Neural progenitor cell (in vitro differentiated cells): ENCODE data around the gene PIP4K2B. TPM values are rescaled to one million over a fixed set of nuclear protein-coding genes. Genes with fewer than 3 reads are reported as not detected.

Experiments
- DNase-seq: peaks from one replicate; pipeline ENCODE4 v3.0.0-alpha.2; 2016; ENCODE audit warnings: low spot score
- H2AFZ ChIP-seq: fragments of 200-600 bp; sonication (generic); replicated peaks from 2 replicates; pipeline ENCODE4 v1.6.1; 2016; ENCODE audit warnings: antibody characterized with exemption
- H3F3A ChIP-seq: fragments of 200-600 bp; sonication (generic); 2 replicates; pipeline ENCODE4 v1.6.1; 2016; ENCODE audit warnings: antibody characterized with exemption, low read depth
- H3K27ac ChIP-seq: fragments of 200-600 bp; sonication (generic); 2 replicates; pipeline ENCODE4 v1.5.1; 2016; ENCODE audit warnings: mild to moderate bottlenecking
- H3K27me3 ChIP-seq: fragments of 200-600 bp; sonication (generic); 2 replicates; pipeline ENCODE4 v1.6.1; 2016; ENCODE audit warnings: mild to moderate bottlenecking, moderate library complexity
- H3K36me3 ChIP-seq: fragments of 200-600 bp; sonication (generic); 2 replicates; pipeline ENCODE4 v1.5.1; 2016
- H3K4me1 ChIP-seq: fragments of 200-600 bp; sonication (generic); 2 replicates; pipeline ENCODE4 v1.6.1; 2016; ENCODE audit warnings: mixed run types
- H3K4me2 ChIP-seq: fragments of 200-600 bp; sonication (generic); 2 replicates; pipeline ENCODE4 v1.6.1; 2016
- H3K4me3 ChIP-seq: fragments of 200-600 bp; sonication (generic); 2 replicates; pipeline ENCODE4 v1.5.1; 2016
- H3K79me2 ChIP-seq: fragments of 200-600 bp; sonication (generic); 2 replicates; pipeline ENCODE4 v1.6.1; 2016; ENCODE audit warnings: low read depth
- H3K9ac ChIP-seq: fragments of 200-600 bp; sonication (generic); 2 replicates; pipeline ENCODE4 v1.6.1; 2016
- H3K9me3 ChIP-seq: fragments of 200-600 bp; sonication (generic); 2 replicates; pipeline ENCODE4 v1.5.1; 2016; ENCODE audit warnings: low read depth
- H4K20me1 ChIP-seq: fragments of 200-600 bp; sonication (generic); 2 replicates; pipeline ENCODE4 v1.6.1; 2016; ENCODE audit warnings: low read depth
- H3K27ac Mint-ChIP-seq: 3 replicates; pipeline ENCODE4 v1.8.0; 2021; ENCODE audit warnings: mixed read lengths
- H3K27me3 Mint-ChIP-seq: 2 replicates; pipeline ENCODE4 v1.8.0; 2022; ENCODE audit warnings: low read depth, mild to moderate bottlenecking, inconsistent platforms, moderate library complexity, mixed read lengths; ENCODE audit not compliant: insufficient read depth
- H3K36me3 Mint-ChIP-seq: 3 replicates; pipeline ENCODE4 v1.8.0; 2021; ENCODE audit warnings: mixed read lengths
- H3K4me1 Mint-ChIP-seq: 3 replicates; pipeline ENCODE4 v1.8.0; 2021; ENCODE audit warnings: mixed read lengths
- H3K4me3 Mint-ChIP-seq: 3 replicates; pipeline ENCODE4 v1.8.0; 2021; ENCODE audit warnings: mild to moderate bottlenecking, moderate library complexity, mixed read lengths
- H3K9me3 Mint-ChIP-seq: 3 replicates; pipeline ENCODE4 v1.8.0; 2020; ENCODE audit warnings: mixed read lengths
- EZH2 ChIP-seq: fragments of 200-600 bp; sonication (generic); IDR thresholded peaks from 2 replicates; pipeline ENCODE4 v1.6.1; 2017; ENCODE audit warnings: antibody characterized with exemption, mild to moderate bottlenecking, moderate library complexity
- EZH2phosphoT487 ChIP-seq: fragments of 200-600 bp; sonication (generic); IDR thresholded peaks from 2 replicates; pipeline ENCODE4 v1.6.1; 2017; ENCODE audit warnings: antibody characterized with exemption
- total RNA-seq: library from RNA; depleted of rRNA; stranded (reverse); fragments of >200 nt; gene quantifications from 2 replicates; pipeline ENCODE4 v1.2.3, GENCODE V29; 2015; ENCODE audit warnings: low replicate concordance
- TF ChIP-seq, protein P1 (sequence below): fragments of 200-600 bp; sonication (generic); IDR thresholded peaks from 2 replicates; pipeline ENCODE4 v1.5.1; 2017; ENCODE audit warnings: antibody characterized with exemption, mild to moderate bottlenecking

Gene PIP4K2B
- total RNA-seq, 1 donor from 2014 or later = 45.6 TPM

DNA sequence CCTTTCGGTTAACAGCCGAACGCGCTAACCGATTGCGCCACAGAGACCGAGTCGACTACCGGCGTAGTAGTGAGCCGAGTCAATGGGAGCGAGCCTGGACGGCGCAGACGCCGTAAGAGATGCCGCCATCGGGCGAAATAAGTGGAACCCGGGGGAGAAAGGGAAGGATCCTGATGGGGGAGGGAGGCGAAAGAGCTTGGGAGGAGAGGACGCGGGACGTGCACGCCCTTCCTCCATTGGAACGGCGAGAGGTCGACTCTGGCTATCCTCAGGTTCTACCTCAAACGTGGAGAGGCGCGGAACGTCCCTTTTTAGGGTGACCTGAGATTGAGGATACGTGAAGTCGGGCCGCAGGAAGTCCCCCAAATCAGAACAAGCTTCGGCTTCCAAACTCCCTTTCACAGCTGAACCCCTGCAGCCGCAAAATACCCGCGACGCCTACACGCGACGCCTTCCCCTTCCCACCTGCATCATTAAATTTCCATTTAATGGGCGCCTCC is 47.5 kb downstream of the PIP4K2B start:
- Mint-ChIP-seq H3K4me3 (peak overlapping the region; percentile 99), H3K27me3 (peaks cover 23% of the 10 kb centered on the region), H3K4me1 (peaks cover 28% of the 10 kb centered on the region), H3K27ac (peak overlapping the region; percentile 98), H3K36me3 (peaks cover 8% of the 10 kb centered on the region), H3K9me3 (peaks cover 3% of the 10 kb centered on the region)
- Histone ChIP-seq H4K20me1 (peaks cover 11% of the 10 kb centered on the region), H3K27me3 (no peaks in the 10 kb centered on the region), H3K9me3 (no peaks in the 10 kb centered on the region), H2AFZ (peak overlapping the region; percentile 84), H3K27ac (no peak overlapping the region), H3K4me3 (peak overlapping the region; percentile 92), H3K4me1 (peaks cover 14% of the 10 kb centered on the region), H3K36me3 (no peaks in the 10 kb centered on the region), H3F3A (peaks cover 38% of the 10 kb centered on the region), H3K79me2 (peaks cover 55% of the 10 kb centered on the region), H3K9ac (no peak overlapping the region), H3K4me2 (peak overlapping the region; percentile 99)
- TF ChIP-seq, protein P1, sequence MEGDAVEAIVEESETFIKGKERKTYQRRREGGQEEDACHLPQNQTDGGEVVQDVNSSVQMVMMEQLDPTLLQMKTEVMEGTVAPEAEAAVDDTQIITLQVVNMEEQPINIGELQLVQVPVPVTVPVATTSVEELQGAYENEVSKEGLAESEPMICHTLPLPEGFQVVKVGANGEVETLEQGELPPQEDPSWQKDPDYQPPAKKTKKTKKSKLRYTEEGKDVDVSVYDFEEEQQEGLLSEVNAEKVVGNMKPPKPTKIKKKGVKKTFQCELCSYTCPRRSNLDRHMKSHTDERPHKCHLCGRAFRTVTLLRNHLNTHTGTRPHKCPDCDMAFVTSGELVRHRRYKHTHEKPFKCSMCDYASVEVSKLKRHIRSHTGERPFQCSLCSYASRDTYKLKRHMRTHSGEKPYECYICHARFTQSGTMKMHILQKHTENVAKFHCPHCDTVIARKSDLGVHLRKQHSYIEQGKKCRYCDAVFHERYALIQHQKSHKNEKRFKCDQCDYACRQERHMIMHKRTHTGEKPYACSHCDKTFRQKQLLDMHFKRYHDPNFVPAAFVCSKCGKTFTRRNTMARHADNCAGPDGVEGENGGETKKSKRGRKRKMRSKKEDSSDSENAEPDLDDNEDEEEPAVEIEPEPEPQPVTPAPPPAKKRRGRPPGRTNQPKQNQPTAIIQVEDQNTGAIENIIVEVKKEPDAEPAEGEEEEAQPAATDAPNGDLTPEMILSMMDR = no peak
- TF ChIP-seq EZH2 = no peak
- no peak for TF ChIP-seq EZH2phosphoT487
- peak; percentile 94 for DNase-seq

DNA sequence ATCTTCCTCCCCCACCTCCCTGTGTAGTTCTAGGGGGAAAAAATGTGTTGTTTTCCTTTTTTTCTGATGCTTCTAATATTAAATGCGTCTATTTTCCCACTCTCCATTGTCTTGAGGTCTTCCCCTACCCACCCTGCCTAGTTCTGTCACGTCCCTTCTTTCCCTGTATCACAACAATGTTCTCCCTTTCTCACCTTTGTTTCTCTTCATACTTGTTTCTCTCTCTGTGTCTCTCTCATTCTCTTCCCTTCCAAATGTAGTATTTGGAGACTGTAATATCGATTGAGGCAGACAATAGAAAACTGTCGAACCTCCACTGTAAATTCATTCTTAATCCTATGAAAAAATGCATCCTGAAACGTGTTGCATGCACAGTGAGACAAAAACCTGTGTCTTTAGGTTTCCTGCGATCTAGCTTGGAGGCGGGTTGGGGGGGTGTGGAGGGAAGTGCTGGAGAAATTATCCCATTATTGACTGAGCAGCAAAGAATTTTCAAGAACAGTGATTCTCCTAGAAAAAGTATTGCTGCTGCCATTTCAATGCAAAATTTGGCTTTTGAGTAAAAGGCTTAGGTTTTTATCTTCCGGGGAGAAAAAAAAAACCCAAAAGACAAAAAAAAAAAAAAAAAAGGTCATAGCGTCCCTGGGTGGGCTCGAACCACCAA is 48.1 kb downstream of the PIP4K2B start:
- Mint-ChIP-seq H3K9me3 (peaks cover 3% of the 10 kb centered on the region), H3K27me3 (peaks cover 23% of the 10 kb centered on the region), H3K4me1 (peaks cover 34% of the 10 kb centered on the region), H3K36me3 (peaks cover 8% of the 10 kb centered on the region), H3K4me3 (peak overlapping the region; percentile 99), H3K27ac (peak overlapping the region; percentile 98)
- TF ChIP-seq EZH2phosphoT487 = no peak
- TF ChIP-seq, protein P1 = no peak
- no peak for TF ChIP-seq EZH2
- Histone ChIP-seq H3K27ac (no peak overlapping the region), H4K20me1 (peaks cover 17% of the 10 kb centered on the region), H3K4me1 (peaks cover 20% of the 10 kb centered on the region), H3K27me3 (no peaks in the 10 kb centered on the region), H3K79me2 (peaks cover 61% of the 10 kb centered on the region), H3K36me3 (no peaks in the 10 kb centered on the region), H3K4me2 (peak overlapping the region; percentile 99), H3K4me3 (peak overlapping the region; percentile 92), H2AFZ (peak overlapping the region; percentile 53), H3K9ac (no peak overlapping the region), H3K9me3 (no peaks in the 10 kb centered on the region), H3F3A (peaks cover 38% of the 10 kb centered on the region)
- DNase-seq = peak; percentile 53

DNA sequence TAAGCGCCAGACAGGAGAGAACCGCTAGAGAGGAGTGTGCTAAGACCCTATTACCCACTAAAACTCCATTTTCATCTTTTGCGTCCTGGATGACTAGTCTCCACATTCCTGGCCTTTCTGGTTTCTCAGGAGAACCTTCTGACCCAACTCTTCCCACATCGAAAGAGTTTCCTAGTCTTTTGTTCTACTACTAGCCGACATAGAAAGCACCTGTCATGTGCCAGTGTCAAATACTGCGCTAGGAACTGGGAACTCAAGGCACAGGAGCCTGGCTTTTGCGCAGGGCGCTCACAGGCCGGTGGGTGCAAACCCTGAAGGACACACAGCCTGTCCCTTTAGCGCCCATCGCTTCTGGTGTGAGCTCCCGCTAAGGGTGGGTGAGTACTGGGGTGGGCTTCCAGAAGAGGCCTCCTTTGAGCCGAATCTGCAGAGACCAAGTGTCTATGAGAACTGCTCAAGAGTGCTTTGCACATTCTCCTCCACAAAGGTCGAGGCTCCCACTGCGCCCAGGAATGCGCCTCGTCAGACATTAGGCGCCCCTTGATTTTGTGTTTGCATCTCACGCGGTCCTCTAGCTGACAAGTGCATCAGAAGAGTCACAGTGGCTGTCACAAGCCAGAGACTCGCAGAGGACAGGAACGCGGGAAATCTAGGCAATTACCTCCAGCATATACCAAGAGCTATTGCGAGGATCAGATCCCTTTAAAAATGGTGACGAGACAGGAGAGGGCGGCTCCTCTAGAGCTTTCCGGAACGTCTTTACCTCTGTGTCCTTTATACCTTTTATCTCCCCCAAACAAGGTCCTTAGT is 48.8 kb downstream of the PIP4K2B start:
- Histone ChIP-seq H3K27ac (no peak overlapping the region), H2AFZ (peak overlapping the region; percentile 53)

More for the DNA sequence above, 48.8 kb downstream of the PIP4K2B start:
- Mint-ChIP-seq H3K27ac (peak overlapping the region; percentile 3), H3K9me3 (peaks cover 3% of the 10 kb centered on the region), H3K4me1 (peaks cover 42% of the 10 kb centered on the region), H3K27me3 (peaks cover 23% of the 10 kb centered on the region), H3K4me3 (peak overlapping the region; percentile 99), H3K36me3 (peaks cover 8% of the 10 kb centered on the region)
- no peaks in the 10 kb centered on the region for H3K9me3 ChIP-seq
- H4K20me1 ChIP-seq = peaks cover 24% of the 10 kb centered on the region
- peak overlapping the region; percentile 99 for H3K4me2 ChIP-seq
- no peak overlapping the region for H3K9ac ChIP-seq
- H3K4me3 ChIP-seq = peak overlapping the region; percentile 92
- H3K36me3 ChIP-seq = no peaks in the 10 kb centered on the region
- H3K4me1 ChIP-seq = peaks cover 20% of the 10 kb centered on the region
- peak; percentile 75 for DNase-seq
- no peak for TF ChIP-seq EZH2
- TF ChIP-seq, protein P1 = no peak
- H3F3A ChIP-seq = peaks cover 38% of the 10 kb centered on the region
- peaks cover 69% of the 10 kb centered on the region for H3K79me2 ChIP-seq
- no peaks in the 10 kb centered on the region for H3K27me3 ChIP-seq
